ENCODE results near the gene CALY. TPM values are rescaled to one million over a fixed set of nuclear protein-coding genes. Genes with fewer than 3 reads are reported as not detected.

CALY gene
- total RNA-seq, 4 donors from 2014 or later = 1.6 to 3.6 (median 2.3) TPM

GRCh38 chr10:133293810-133294119, 42.9 kb downstream of the CALY start:
- no peaks in the 10 kb centered on the region for H3K9me3 ChIP-seq
- no peak for TF ChIP-seq EP300 (IDR thresholded peaks at IDR 0.05)
- TF ChIP-seq POLR2AphosphoS5 (IDR thresholded peaks at IDR 0.05) = no peak
- no peak for TF ChIP-seq POLR2A (IDR thresholded peaks at IDR 0.05; ENCODE audit: low read depth)
- TF ChIP-seq, protein P1, sequence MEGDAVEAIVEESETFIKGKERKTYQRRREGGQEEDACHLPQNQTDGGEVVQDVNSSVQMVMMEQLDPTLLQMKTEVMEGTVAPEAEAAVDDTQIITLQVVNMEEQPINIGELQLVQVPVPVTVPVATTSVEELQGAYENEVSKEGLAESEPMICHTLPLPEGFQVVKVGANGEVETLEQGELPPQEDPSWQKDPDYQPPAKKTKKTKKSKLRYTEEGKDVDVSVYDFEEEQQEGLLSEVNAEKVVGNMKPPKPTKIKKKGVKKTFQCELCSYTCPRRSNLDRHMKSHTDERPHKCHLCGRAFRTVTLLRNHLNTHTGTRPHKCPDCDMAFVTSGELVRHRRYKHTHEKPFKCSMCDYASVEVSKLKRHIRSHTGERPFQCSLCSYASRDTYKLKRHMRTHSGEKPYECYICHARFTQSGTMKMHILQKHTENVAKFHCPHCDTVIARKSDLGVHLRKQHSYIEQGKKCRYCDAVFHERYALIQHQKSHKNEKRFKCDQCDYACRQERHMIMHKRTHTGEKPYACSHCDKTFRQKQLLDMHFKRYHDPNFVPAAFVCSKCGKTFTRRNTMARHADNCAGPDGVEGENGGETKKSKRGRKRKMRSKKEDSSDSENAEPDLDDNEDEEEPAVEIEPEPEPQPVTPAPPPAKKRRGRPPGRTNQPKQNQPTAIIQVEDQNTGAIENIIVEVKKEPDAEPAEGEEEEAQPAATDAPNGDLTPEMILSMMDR (IDR thresholded peaks at IDR 0.05) = no peak
- no peaks in the 10 kb centered on the region for H3K27me3 ChIP-seq
- WGBS = 88% methylated on average over 9 of the region's 10 CpGs
- no peak for DNase-seq (ENCODE audit: extremely low spot score)
- H3K4me1 ChIP-seq = no peaks in the 10 kb centered on the region
- intact Hi-C loops (cut with DNase I) = no loop called here
- H3K36me3 ChIP-seq = peaks cover 83 to 90% (median 88%) of the 10 kb centered on the region in 4 donors
- no peak overlapping the region for H3K4me3 ChIP-seq
- no peak overlapping the region for H3K27ac ChIP-seq (replicated peaks in 1 of 4)

DNA sequence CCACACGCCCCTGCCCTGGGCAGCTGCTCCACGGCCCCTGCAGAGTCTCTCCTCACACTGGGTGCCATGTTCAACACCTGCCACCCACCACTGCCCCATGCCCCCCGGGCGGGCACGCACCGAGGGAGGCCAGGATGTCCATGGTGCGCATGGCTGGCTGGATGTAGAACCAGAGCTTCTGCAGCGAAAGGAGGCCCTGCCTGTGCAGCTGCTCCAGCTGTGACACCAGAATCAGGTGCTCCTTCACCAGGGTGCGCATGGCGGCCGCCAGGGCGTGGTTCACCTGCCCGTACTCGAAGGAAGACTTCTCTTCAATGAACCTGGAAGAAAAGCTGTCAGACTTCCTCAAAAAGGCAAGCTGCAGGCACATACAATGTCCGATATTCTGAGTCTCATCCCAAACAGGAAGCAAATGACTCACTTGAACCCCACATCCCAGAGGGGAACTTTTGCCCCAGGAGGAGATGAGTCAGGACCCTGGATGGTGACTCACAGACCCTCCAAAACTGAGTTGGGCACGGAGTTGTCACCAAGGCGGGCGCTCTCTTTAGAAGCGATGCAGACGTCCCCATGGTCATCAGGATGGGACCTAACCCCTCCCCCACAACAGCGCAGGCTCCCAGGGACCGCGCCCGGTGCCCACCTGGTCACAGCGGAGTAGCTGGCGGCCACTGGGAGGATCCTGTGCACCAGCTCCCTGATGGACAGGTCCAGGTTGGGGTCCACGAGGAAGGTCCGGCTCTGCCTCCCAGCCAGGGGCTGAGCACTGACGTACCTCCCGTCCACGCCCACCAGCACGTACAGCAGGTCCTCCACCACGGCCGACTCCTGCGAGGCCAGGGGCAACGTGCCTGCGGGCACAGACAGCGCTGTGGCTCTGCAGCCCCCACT, 43.5 kb downstream of the CALY start:
- Histone ChIP-seq H3K4me3 (no peak overlapping the region), H3K36me3 (peaks cover 83 to 90% (median 88%) of the 10 kb centered on the region in 4 donors), H3K27ac (replicated peaks in 1 of 4) (no peak overlapping the region), H3K9me3 (no peaks in the 10 kb centered on the region), H3K27me3 (no peaks in the 10 kb centered on the region), H3K4me1 (no peaks in the 10 kb centered on the region)
- intact Hi-C loops (cut with DNase I) = no loop called here
- TF ChIP-seq, protein P1 (IDR thresholded peaks at IDR 0.05) = no peak
- TF ChIP-seq POLR2A (IDR thresholded peaks at IDR 0.05; ENCODE audit: low read depth) (no peak), POLR2AphosphoS5 (IDR thresholded peaks at IDR 0.05) (no peak)
- WGBS = 55% methylated on average over 4 of the region's 38 CpGs
- no peak for DNase-seq (ENCODE audit: extremely low spot score)

DNA sequence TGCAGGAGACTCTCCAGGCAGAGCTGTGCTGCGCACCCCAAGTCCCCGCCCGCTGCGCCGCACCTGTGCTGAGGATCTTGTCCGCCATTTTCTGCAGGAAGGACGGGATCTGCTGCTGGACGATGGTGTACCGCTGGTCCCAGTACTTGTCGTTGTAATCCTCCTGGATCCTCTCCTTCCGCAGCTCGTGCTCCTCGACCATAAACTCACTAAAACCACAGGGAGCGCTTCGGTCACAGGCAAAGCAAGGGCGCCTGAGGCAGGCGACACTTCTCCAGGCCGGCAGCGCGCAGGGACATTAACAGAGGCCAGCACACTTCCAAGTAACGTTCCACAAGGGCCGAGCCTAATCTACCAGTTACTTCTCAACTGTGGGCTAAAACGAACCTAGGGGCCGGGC, 46.9 kb downstream of the CALY start:
- TF ChIP-seq EP300 (IDR thresholded peaks at IDR 0.05) = no peak
- no peak for TF ChIP-seq POLR2AphosphoS5 (IDR thresholded peaks at IDR 0.05)
- no peak for TF ChIP-seq POLR2A (IDR thresholded peaks at IDR 0.05; ENCODE audit: low read depth)
- TF ChIP-seq, protein P1 (IDR thresholded peaks at IDR 0.05) = no peak

GRCh38 chr10:133287832-133288500, 48.7 kb downstream of the CALY start:
- Histone ChIP-seq H3K27ac (replicated peaks in 1 of 4) (no peak overlapping the region), H3K9me3 (no peaks in the 10 kb centered on the region), H3K27me3 (no peaks in the 10 kb centered on the region), H3K36me3 (peaks cover 80 to 90% (median 88%) of the 10 kb centered on the region in 4 donors), H3K4me3 (no peak overlapping the region), H3K4me1 (no peaks in the 10 kb centered on the region)
- 92% methylated on average over 36 of the region's 46 CpGs for WGBS
- intact Hi-C loops (cut with DNase I) = no loop called here
- DNase-seq (ENCODE audit: extremely low spot score) = no peak
- no peak for TF ChIP-seq POLR2A (IDR thresholded peaks at IDR 0.05; ENCODE audit: low read depth)
- TF ChIP-seq, protein P1 (IDR thresholded peaks at IDR 0.05) = no peak
- TF ChIP-seq POLR2AphosphoS5 (IDR thresholded peaks at IDR 0.05) = no peak
- TF ChIP-seq EP300 (IDR thresholded peaks at IDR 0.05) = no peak

More for the DNA sequence above, 46.9 kb downstream of the CALY start:
- no peaks in the 10 kb centered on the region for H3K4me1 ChIP-seq
- H3K27ac ChIP-seq (replicated peaks in 1 of 4) = no peak overlapping the region
- no peaks in the 10 kb centered on the region for H3K27me3 ChIP-seq
- no peak for DNase-seq (ENCODE audit: extremely low spot score)
- no peaks in the 10 kb centered on the region for H3K9me3 ChIP-seq
- intact Hi-C loops (cut with DNase I) = no loop called here
- 96% methylated on average over 14 of the region's 24 CpGs for WGBS
- H3K36me3 ChIP-seq = peaks cover 80 to 90% (median 88%) of the 10 kb centered on the region in 4 donors
- H3K4me3 ChIP-seq = no peak overlapping the region

Measured in esophagus muscularis mucosa (tissue), 4 donors.